Globus pallidus (tissue), 1 donor: ENCODE data around the gene RIN2.

Experiments used
- DNase-seq: peaks from one replicate; pipeline ENCODE4 v3.0.0-alpha.2; 2015; ENCODE audit warnings: low spot score

The RIN2 gene

GRCh38 chr20:19758133-19758500, at the start of gene RIN2:
RIN2 (plus strand) TSS chr20:19758258; CDS start chr20:19889602, 131,344 bp downstream.
- peak; percentile 48 for DNase-seq

GRCh38 chr20:19709635-19710335, 48.3 kb upstream of the RIN2 start:
- DNase-seq: no peak

GRCh38 chr20:19710336-19711120, 47.5 kb upstream of the RIN2 start:
- DNase-seq: no peak

- no peak for DNase-seq
Observed at GRCh38 chr20:19711126-19711525, 46.9 kb upstream of the RIN2 start.

- no peak for DNase-seq
Observed at GRCh38 chr20:19712721-19713260, 45.3 kb upstream of the RIN2 start.

- DNase-seq: no peak
Observed at GRCh38 chr20:19713822-19714578, 44.1 kb upstream of the RIN2 start.

- no peak for DNase-seq
Observed at GRCh38 chr20:19714579-19714840, 43.5 kb upstream of the RIN2 start.

GRCh38 chr20:19715986-19716385, 42.1 kb upstream of the RIN2 start:
- DNase-seq: no peak

- no peak for DNase-seq
Observed at GRCh38 chr20:19718880-19719279, 39.2 kb upstream of the RIN2 start.

GRCh38 chr20:19720991-19721390, 37.1 kb upstream of the RIN2 start:
- no peak for DNase-seq

GRCh38 chr20:19723051-19723450, 35.0 kb upstream of the RIN2 start:
- no peak for DNase-seq

- DNase-seq: no peak
Observed at GRCh38 chr20:19723813-19724430, 34.1 kb upstream of the RIN2 start.

- no peak for DNase-seq
Observed at GRCh38 chr20:19725373-19725772, 32.7 kb upstream of the RIN2 start.

GRCh38 chr20:19725814-19726525, 32.1 kb upstream of the RIN2 start:
- DNase-seq: no peak

- DNase-seq: no peak
Observed at GRCh38 chr20:19727251-19727847, 30.7 kb upstream of the RIN2 start.

- DNase-seq: no peak
Observed at GRCh38 chr20:19729672-19730071, 28.4 kb upstream of the RIN2 start.

GRCh38 chr20:19730706-19731105, 27.4 kb upstream of the RIN2 start:
- no peak for DNase-seq

GRCh38 chr20:19734811-19735210, 23.2 kb upstream of the RIN2 start:
- no peak for DNase-seq

GRCh38 chr20:19735446-19735845, 22.6 kb upstream of the RIN2 start:
- no peak for DNase-seq

- no peak for DNase-seq
Observed at GRCh38 chr20:19737025-19737424, 21.0 kb upstream of the RIN2 start.

GRCh38 chr20:19738951-19739350, 19.1 kb upstream of the RIN2 start:
- no peak for DNase-seq
